ENCODE measurements around the gene NDST4. TPM values are rescaled to one million over a fixed set of nuclear protein-coding genes. Genes with fewer than 3 reads are reported as not detected.

NDST4 gene
- polyA plus RNA-seq, 1 experiment = not detected

GRCh38 chr4:114921191-114921590, 192.2 kb downstream of the NDST4 start:
- no peak for TF ChIP-seq CTCF (IDR thresholded peaks at IDR 0.05; ENCODE audit: insufficient read depth, low read depth, low read length)
- CTCF ChIA-PET = no interaction called here
- Histone ChIP-seq H3K4me3 (ENCODE audit: low read depth, low read length) (no peak overlapping the region), H3K27me3 (ENCODE audit: control insufficient read depth, insufficient read depth, low read length) (no peaks in the 10 kb centered on the region), H3K36me3 (ENCODE audit: control insufficient read depth, insufficient read depth, low read length) (no peaks in the 10 kb centered on the region)
- POLR2A ChIA-PET = no interaction called here
- DNase-seq (ENCODE audit: low read depth) = no peak

- no peak for TF ChIP-seq CTCF (IDR thresholded peaks at IDR 0.05; ENCODE audit: insufficient read depth, low read depth, low read length)
- Histone ChIP-seq H3K36me3 (ENCODE audit: control insufficient read depth, insufficient read depth, low read length) (no peaks in the 10 kb centered on the region), H3K4me3 (ENCODE audit: low read depth, low read length) (no peak overlapping the region), H3K27me3 (ENCODE audit: control insufficient read depth, insufficient read depth, low read length) (no peaks in the 10 kb centered on the region)
- DNase-seq (ENCODE audit: low read depth) = no peak
- ChIA-PET CTCF (no interaction called here), POLR2A (no interaction called here)
These were observed 202.3 kb downstream of the NDST4 start for GRCh38 chr4:114911111-114911510.

- ChIA-PET POLR2A (no interaction called here), CTCF (no interaction called here)
- no peak for DNase-seq (ENCODE audit: low read depth)
- H3K36me3 ChIP-seq (ENCODE audit: control insufficient read depth, insufficient read depth, low read length) = no peaks in the 10 kb centered on the region
- H3K27me3 ChIP-seq (ENCODE audit: control insufficient read depth, insufficient read depth, low read length) = no peaks in the 10 kb centered on the region
- H3K4me3 ChIP-seq (ENCODE audit: low read depth, low read length) = no peak overlapping the region
- no peak for TF ChIP-seq CTCF (IDR thresholded peaks at IDR 0.05; ENCODE audit: insufficient read depth, low read depth, low read length)
These were observed 205.9 kb downstream of the NDST4 start for GRCh38 chr4:114907568-114907967.

GRCh38 chr4:114905017-114905416, 208.4 kb downstream of the NDST4 start:
- no peak for TF ChIP-seq CTCF (IDR thresholded peaks at IDR 0.05; ENCODE audit: insufficient read depth, low read depth, low read length)
- ChIA-PET CTCF (interaction anchor here (1.1 kb wide), 1 partner anchor 20 kb away, joined by 3 read pairs; no protein-coding TSS in a partner anchor), POLR2A (no interaction called here)
- no peak for DNase-seq (ENCODE audit: low read depth)
- Histone ChIP-seq H3K27me3 (ENCODE audit: control insufficient read depth, insufficient read depth, low read length) (no peaks in the 10 kb centered on the region), H3K36me3 (ENCODE audit: control insufficient read depth, insufficient read depth, low read length) (no peaks in the 10 kb centered on the region), H3K4me3 (ENCODE audit: low read depth, low read length) (no peak overlapping the region)

- ChIA-PET CTCF (no interaction called here), POLR2A (no interaction called here)
- Histone ChIP-seq H3K36me3 (ENCODE audit: control insufficient read depth, insufficient read depth, low read length) (no peaks in the 10 kb centered on the region), H3K4me3 (ENCODE audit: low read depth, low read length) (no peak overlapping the region), H3K27me3 (ENCODE audit: control insufficient read depth, insufficient read depth, low read length) (no peaks in the 10 kb centered on the region)
- TF ChIP-seq CTCF (IDR thresholded peaks at IDR 0.05; ENCODE audit: insufficient read depth, low read depth, low read length) = no peak
- DNase-seq (ENCODE audit: low read depth) = no peak
These were observed 212.5 kb downstream of the NDST4 start for GRCh38 chr4:114900934-114901333.
